Body of pancreas (tissue), 4 donors: ENCODE results near the gene MID1.

Experiments
- CTCF ChIP-seq, 7 experiments: fragments of 450-650 bp in 4 of 7; fragments of 200-600 bp in 3 of 7; sonication (generic) in 3 of 7; IDR thresholded peaks; one replicate each; pipeline ENCODE4 v1.5.1; 2016 to 2019; ENCODE audit warnings: antibody characterized with exemption in 7 of 7
- POLR2A ChIP-seq, 3 donors: fragments of 450-650 bp; IDR thresholded peaks; one replicate each; pipeline ENCODE4 v1.6.1; 2016; ENCODE audit warnings: antibody characterized with exemption in 3 of 3, mild to moderate bottlenecking in 2 of 3

GRCh38 chrX:10582215-10582733 lies 38.1 kb downstream of the MID1 start:
- no peak for TF ChIP-seq CTCF (IDR thresholded peaks at IDR 0.05)
- no peak for TF ChIP-seq POLR2A (IDR thresholded peaks at IDR 0.05)
